Testis (tissue), 3 donors: Measurements from ENCODE around the gene PTPN11. TPM values are rescaled to one million over a fixed set of nuclear protein-coding genes. Genes with fewer than 3 reads are reported as not detected.
A peak's percentile ranks its signal among the peaks of the same experiment; 100 is the strongest.

Source experiments
- DNase-seq: peaks from one replicate; pipeline ENCODE4 v3.0.0-alpha.2; 2019
- H3K27ac ChIP-seq, 2 donors: fragments of 200-600 bp; sonication (generic); one replicate each; pipeline ENCODE4 v1.5.1; 2019
- H3K27me3 ChIP-seq: fragments of 200-600 bp; sonication (generic); one replicate; pipeline ENCODE4 v1.5.1; 2019
- H3K36me3 ChIP-seq: fragments of 200-600 bp; sonication (generic); one replicate; pipeline ENCODE4 v1.5.1; 2017; ENCODE audit warnings: low read depth; ENCODE audit errors: missing control alignments
- H3K4me1 ChIP-seq: fragments of 200-600 bp; sonication (generic); one replicate; pipeline ENCODE4 v1.5.1; 2019
- H3K4me3 ChIP-seq, 2 donors: fragments of 200-600 bp; sonication (generic); one replicate each; pipeline ENCODE4 v1.5.1; 2017 to 2019
- H3K9me3 ChIP-seq: fragments of 200-600 bp; sonication (generic); one replicate; pipeline ENCODE4 v1.5.1; 2017
- POLR2A ChIP-seq: fragments of 450-650 bp; IDR thresholded peaks from one replicate; pipeline ENCODE4 v1.6.1; 2017; ENCODE audit warnings: antibody characterized with exemption, mild to moderate bottlenecking, moderate library complexity
- whole genome bisulfite sequencing, 2 donors: methylation state at CpG; one replicate each; pipeline ENCODE4 v1.1.5; 2018; 5-methylcytosine and 5-hydroxymethylcytosine counted together
- intact Hi-C: fragments of 100-400 bp; cut with DNase I; formaldehyde crosslinking; loops from one replicate; pipeline ENCODE4 v1.15.1; 2023; ENCODE audit warnings: low total_unique reads
- polyA plus RNA-seq: library from polyadenylated mRNA; stranded (reverse); fragments of 350-450 nt; fragmentation: Illumina TruSeq; extraction: RNeasy Lipid Tissue Mini Kit (QIAGEN cat#74804); gene quantifications from one replicate; pipeline ENCODE4 v1.2.3, GENCODE V29; 2014; ENCODE audit warnings: low read depth, low replicate concordance; ENCODE audit not compliant: insufficient read depth
- total RNA-seq, 2 donors: library from RNA; depleted of rRNA; stranded (reverse); fragments of >200 nt; gene quantifications; one replicate each; pipeline ENCODE4 v1.2.3, GENCODE V29; 2016
- TF ChIP-seq, protein P1 (sequence below), 3 experiments: fragments of 450-650 bp in 2 of 3; fragments of 200-600 bp in 1 of 3; sonication (generic) in 1 of 3; IDR thresholded peaks; one replicate each; pipeline ENCODE4 v1.5.1; 2016 to 2019; ENCODE audit warnings: antibody characterized with exemption in 3 of 3, mild to moderate bottlenecking in 2 of 3, moderate library complexity in 1 of 3

PTPN11 gene
- total and polyA plus RNA-seq, 3 donors from 2014 or later: 32.0 to 53.0 (median 49.4) TPM

DNA sequence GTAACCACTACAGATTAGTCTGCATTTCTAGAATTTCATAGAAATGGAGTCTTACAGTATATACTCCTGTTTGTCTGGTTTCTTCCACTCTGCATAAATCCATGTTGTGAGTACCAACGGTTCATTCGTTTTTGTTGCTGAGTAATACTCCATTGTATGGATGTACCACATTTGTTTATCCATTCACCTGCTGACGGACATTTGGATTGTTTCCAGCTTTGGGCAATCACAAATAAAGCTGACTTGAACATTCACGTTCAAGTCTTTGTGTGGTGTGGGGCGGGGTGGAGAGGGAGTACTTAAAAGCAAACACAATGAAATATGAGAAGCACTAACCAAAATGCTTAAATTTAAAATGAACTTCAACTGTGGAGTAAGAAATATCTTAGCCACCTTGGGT is 43.6 kb upstream of the PTPN11 start:
- intact Hi-C loops: no loop called here

DNA sequence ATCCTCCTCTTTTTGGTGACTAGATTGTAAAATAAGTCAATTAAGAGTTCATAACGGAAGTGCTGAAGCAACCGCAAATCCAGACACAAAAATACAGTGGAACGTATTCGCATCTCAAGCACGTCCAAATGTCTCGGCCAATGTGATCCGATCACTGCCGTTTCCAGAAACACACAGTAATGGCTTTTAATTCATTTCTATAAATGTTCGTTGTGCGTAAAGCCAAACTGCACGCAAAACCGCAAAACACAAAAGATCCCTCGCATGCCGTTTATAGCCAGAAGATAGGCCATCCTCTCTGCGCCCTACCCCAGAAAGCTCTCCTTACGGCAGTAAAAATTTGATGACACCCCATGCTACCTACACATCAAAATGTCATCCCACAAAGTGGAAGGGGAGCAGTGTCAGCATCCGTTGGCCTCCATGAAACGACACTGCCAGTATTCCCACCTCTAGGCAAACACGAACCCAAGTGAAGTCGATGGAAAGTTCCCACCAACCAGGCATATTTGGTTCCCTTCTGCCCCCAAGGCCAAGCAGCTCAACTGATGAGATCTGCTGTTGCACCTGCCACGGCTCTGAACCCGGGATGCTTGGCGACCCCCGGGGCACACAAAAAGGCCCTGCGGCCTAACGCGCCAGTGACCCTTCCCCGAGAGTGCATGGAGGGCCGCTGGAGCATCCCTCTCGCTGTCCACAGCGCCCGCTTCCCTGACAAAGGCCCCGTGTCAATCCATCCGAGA is 37.9 kb upstream of the PTPN11 start:
- WGBS, 2 donors: 41 to 62% methylated on average over 19 to 34 of the region's 34 CpGs
- H3K27me3 ChIP-seq: no peaks in the 10 kb centered on the region
- intact Hi-C loops: no loop called here
- DNase-seq: no peak
- no peaks in the 10 kb centered on the region for H3K36me3 ChIP-seq
- peaks cover 4% of the 10 kb centered on the region for H3K4me1 ChIP-seq
- TF ChIP-seq, protein P1, sequence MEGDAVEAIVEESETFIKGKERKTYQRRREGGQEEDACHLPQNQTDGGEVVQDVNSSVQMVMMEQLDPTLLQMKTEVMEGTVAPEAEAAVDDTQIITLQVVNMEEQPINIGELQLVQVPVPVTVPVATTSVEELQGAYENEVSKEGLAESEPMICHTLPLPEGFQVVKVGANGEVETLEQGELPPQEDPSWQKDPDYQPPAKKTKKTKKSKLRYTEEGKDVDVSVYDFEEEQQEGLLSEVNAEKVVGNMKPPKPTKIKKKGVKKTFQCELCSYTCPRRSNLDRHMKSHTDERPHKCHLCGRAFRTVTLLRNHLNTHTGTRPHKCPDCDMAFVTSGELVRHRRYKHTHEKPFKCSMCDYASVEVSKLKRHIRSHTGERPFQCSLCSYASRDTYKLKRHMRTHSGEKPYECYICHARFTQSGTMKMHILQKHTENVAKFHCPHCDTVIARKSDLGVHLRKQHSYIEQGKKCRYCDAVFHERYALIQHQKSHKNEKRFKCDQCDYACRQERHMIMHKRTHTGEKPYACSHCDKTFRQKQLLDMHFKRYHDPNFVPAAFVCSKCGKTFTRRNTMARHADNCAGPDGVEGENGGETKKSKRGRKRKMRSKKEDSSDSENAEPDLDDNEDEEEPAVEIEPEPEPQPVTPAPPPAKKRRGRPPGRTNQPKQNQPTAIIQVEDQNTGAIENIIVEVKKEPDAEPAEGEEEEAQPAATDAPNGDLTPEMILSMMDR (IDR thresholded peaks at IDR 0.05): no peak
- TF ChIP-seq POLR2A: no peak
- H3K27ac ChIP-seq: peak overlapping the region in 1 of 2 donors; percentile 89
- H3K9me3 ChIP-seq: no peaks in the 10 kb centered on the region
- H3K4me3 ChIP-seq: peak overlapping the region; percentile 81 to 95

More for the DNA sequence above, 43.6 kb upstream of the PTPN11 start:
- WGBS, 2 donors: 77 to 83% methylated on average over 5 of the region's 5 CpGs
- Histone ChIP-seq H3K36me3 (no peaks in the 10 kb centered on the region), H3K4me3 (no peak overlapping the region), H3K27me3 (no peaks in the 10 kb centered on the region), H3K4me1 (peaks cover 3% of the 10 kb centered on the region), H3K27ac (no peak overlapping the region), H3K9me3 (no peaks in the 10 kb centered on the region)
- no peak for DNase-seq
- no peak for TF ChIP-seq POLR2A
- TF ChIP-seq, protein P1 (IDR thresholded peaks at IDR 0.05): no peak

DNA sequence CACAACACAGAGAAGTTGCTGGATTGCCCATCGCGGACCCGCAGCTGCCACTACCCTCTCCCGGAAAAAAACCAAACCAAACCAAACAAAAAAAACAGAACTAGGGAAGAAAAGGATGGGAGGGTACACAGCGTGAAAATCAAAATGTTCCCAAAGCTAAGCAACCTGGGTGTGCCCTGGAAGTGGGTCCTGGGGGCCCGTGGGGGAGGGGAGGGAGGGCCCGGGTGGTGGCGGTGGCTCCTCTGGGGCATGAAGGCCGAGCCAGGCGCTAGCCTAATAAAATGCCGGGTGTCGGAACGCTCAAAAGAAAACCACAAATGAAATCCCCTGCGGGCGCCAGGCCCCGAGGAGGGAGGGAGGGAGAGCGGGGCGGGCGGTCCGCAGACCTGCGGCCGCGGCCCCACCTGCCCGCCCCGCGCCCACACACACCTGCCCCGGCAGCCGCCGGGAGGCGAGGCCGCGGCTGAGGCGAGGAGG is 37.3 kb upstream of the PTPN11 start:
- no peaks in the 10 kb centered on the region for H3K36me3 ChIP-seq
- intact Hi-C loops: no loop called here
- H3K27ac ChIP-seq: peak overlapping the region; percentile 57 to 89
- no peak for DNase-seq
- TF ChIP-seq, protein P1 (IDR thresholded peaks at IDR 0.05): no peak
- no peak for TF ChIP-seq POLR2A
- peaks cover 4% of the 10 kb centered on the region for H3K4me1 ChIP-seq
- peak overlapping the region; percentile 81 to 95 for H3K4me3 ChIP-seq
- H3K27me3 ChIP-seq: no peaks in the 10 kb centered on the region
- no peaks in the 10 kb centered on the region for H3K9me3 ChIP-seq
- WGBS, 2 donors: 2 to 3% methylated on average over 5 to 30 of the region's 33 CpGs

DNA sequence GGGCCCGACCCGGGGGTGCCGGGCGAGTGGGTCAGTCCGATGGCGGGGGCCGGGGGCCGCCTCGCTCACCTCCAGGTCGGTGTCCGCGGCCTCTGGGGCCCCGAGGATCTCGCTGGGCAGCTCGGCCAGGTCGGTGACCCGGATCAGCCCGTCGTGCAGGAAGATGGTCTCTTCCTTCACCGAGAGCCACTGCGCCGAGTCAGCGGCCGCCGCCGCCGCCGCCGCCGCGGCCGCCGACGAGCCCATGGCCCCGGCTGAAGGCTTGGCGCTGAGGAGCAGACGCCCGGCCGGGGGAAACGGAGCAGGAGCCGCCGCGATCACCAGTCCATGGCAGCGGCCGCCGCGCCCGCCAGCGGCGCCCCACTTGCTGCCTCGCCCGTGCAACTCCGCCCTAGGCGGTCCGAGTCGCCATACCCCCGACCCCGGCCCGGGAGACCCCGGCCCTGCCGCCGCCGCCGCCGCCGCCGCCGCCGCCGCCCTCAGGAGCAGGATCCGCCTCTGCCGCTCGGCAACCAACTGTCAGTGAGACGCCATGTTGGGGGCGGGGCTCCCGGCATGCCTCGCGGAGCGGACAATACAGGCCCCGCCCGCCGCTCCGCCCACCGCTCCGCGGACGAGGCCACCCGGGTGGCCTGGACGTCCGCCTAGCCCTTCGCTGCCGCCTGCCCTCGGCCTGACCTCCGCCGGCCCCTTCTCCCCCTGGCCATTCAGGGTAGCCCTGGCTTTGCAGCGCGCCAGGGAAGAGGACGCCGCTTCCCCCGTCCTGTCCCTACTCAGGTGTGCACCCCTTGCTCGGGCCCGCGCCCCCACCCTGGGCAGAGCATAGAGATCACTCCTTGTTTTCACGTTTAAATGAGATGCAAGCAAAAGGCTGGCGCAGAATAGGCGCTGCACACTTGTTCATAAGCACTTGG is 36.6 kb upstream of the PTPN11 start, which contains the start of gene HECTD4:
TSS of gene HECTD4 (minus strand) at position 549 of the 914 bp plus-strand sequence. CDS start at position 246, 303 bp downstream.
- WGBS, 2 donors: 1% methylated on average over 17 to 42 of the region's 106 CpGs
- intact Hi-C loops: no loop called here
- peak; percentile 99 for DNase-seq
- Histone ChIP-seq H3K4me1 (peaks cover 4% of the 10 kb centered on the region), H3K36me3 (no peaks in the 10 kb centered on the region), H3K27me3 (no peaks in the 10 kb centered on the region), H3K9me3 (no peaks in the 10 kb centered on the region), H3K4me3 (peak within 1 kb of the TSS; percentile 81 to 95), H3K27ac (peak within 1 kb of the TSS; percentile 57 to 89)
- TF ChIP-seq, protein P1 (IDR thresholded peaks at IDR 0.05): no peak
- peak; percentile 4 for TF ChIP-seq POLR2A
